GM03348 (cell line): ENCODE results near the gene NPAS3.

ENCODE experiments used
- DNase-seq: peaks from one replicate; pipeline ENCODE4 v3.0.0; 2012; ENCODE audit warnings: low spot score

Gene NPAS3

DNA sequence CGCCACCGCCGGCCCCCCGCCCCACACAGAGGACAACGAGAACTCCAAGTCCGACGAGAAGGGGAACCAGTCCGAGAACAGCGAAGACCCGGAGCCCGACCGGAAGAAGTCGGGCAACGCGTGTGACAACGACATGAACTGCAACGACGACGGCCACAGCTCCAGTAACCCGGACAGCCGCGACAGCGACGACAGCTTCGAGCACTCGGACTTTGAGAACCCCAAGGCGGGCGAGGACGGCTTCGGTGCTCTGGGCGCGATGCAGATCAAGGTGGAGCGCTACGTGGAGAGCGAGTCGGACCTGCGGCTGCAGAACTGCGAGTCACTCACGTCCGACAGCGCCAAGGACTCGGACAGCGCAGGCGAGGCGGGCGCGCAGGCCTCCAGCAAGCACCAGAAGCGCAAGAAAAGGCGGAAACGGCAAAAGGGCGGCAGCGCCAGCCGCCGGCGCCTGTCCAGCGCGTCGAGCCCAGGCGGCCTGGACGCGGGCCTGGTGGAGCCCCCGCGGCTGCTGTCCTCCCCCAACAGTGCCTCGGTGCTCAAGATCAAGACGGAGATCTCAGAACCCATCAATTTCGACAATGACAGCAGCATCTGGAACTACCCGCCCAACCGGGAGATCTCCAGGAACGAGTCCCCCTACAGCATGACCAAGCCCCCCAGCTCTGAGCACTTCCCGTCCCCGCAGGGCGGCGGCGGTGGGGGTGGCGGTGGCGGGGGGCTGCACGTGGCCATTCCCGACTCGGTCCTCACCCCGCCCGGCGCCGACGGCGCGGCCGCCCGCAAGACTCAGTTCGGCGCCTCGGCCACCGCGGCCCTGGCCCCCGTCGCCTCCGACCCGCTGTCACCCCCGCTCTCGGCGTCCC, 861.3 kb downstream of the NPAS3 start:
- DNase-seq: peak; percentile 16

DNA sequence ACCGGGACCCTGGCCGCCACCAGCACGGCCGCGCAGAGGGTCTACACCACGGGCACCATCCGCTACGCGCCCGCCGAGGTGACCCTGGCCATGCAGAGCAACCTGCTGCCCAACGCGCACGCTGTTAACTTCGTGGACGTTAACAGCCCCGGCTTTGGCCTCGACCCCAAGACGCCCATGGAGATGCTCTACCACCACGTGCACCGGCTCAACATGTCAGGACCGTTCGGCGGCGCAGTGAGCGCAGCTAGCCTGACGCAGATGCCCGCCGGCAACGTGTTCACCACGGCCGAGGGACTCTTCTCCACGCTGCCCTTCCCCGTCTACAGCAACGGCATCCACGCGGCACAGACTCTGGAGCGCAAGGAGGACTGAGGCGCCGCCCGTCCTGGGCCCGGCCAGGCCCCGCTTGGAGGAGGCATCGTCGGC, 862.1 kb downstream of the NPAS3 start:
- DNase-seq: no peak

DNA sequence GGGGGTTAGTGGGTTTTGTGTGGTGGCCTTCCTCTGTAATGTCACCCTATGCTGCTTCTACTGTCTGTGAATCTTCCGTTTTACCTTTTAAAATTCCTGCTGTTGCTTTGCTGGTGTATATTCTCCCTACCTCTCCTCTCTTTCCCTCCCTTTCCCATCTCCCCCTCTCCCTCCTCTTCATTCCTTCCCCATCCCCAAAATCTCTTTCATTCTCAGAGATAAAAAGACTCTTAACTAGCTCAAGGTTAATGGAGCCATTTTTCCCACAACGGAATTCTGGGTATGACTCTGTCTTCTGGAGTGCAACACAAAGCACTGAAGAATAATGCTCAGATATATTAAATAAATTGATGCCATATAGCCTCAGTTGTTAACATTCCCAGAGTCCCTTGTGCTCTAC, 864.1 kb downstream of the NPAS3 start:
- DNase-seq: no peak

DNA sequence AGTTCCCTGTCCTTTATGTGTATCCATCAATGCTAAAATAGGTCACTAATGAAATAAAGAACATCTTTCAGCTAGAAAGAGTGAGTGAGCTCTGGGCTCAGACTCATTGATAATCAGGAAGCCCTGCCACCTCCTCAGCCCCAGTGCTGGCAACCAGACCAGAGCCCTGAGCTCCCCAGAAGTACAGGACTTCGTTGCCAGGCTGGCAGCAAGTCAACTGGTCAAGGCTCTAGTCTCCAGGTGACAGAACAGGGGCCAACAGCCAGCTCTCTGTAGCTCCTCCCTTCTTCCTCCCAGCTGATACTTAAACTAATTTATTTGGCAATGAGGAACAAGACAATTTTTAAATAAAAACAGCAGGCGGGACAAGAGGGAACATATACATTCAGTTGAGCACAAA, 866.9 kb downstream of the NPAS3 start:
- no peak for DNase-seq

DNA sequence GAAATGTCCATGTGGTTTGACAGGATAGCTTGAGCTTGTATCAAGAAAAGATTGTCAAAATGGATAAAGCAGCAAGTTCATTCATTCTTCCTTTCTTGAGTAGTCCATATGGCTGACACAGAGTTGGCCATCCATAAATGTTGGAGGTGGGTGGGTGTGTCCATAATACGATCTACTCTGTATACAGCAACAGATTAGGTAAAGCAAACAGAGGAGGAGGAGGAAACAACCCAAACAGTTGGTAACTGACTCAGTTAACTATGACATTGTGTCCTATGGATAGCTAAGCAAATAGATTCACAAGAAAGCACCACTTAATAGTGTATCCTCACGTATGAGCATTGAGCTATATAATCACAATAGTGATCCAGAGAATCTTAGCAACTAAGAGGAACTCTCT, 868.2 kb downstream of the NPAS3 start:
- DNase-seq: no peak

DNA sequence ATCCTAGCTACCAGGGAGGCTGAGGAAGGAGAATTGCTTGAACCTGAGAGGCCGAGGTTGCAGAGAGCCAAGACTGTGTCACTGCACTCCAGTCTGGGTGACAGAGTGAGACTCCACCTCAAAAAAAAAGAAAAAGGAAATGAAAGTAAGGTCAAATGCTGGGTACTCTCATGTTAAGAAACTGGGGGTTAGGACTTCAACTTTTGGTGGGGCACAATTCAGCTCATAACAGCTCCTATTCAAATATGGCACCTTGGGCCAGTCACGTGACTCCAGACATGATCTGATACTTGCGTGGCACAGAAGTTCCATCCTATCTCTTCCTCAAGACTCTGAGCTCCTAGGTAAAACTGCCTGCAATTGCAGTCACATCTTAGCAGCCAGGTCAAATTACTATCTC, 869.5 kb downstream of the NPAS3 start:
- DNase-seq: no peak

DNA sequence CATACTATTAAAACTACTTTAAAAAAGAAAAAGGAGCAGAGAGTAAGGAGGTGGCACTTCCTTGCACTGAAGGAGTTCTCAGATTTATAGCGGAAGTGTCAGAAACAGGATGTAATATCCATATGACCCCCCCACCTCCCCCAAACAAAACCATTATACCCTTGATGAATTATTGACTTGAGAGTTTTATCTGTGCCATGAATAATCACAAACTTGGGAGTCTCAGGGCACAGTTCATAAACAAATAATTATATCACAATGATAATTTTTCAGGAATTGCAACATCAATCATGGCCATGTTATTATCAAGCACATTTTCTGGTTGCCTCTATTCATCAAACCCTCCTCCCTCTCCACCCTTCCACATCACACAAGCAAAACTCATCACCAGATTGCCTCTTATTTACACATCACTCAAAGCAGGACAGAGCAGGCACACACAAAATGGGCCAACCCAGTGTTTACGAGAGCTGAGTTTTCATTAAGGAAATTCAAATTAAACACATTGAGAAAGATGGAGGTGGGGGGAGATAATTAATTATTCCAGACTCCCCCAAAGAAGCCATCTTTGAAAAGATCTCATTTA, 870.8 kb downstream of the NPAS3 start:
- no peak for DNase-seq

DNA sequence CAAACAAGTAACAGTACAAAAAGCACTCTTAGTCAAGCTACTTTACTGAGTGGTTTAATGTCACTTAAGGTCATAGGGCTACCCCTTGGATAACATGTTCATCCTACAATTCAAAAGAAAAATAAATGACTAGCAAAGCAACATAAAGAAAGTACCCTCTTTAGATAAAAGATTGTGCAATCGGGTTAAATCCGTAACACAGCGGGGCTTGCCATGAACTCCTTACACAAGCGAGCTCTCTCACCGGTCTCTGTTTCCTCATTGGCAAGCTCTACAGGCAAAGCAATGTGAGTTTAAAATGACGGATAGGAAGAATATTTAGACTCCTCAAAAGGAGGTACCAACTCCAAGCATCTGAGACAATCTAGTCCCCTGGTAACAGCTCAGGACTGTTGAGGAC, 871.6 kb downstream of the NPAS3 start:
- DNase-seq: no peak

DNA sequence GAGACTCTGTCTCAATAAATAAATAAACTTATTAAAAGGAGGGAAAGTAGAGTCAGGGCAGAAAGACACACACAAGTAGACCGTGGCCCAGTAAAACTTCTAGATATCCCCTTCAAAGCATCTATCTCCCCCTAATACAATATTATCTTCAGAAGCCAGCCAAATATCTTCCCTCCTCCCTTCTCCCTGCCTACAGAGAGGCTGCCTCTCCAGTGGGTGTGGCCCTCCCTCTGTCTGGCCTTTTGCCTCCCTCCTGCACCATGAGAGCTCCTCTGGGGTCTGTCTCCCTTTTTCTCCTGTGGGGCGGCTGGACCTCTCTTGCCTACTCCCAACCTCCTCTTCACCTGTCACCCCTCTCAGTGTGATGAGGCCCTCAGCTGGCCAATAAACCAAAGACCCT, 873.0 kb downstream of the NPAS3 start:
- DNase-seq: no peak

DNA sequence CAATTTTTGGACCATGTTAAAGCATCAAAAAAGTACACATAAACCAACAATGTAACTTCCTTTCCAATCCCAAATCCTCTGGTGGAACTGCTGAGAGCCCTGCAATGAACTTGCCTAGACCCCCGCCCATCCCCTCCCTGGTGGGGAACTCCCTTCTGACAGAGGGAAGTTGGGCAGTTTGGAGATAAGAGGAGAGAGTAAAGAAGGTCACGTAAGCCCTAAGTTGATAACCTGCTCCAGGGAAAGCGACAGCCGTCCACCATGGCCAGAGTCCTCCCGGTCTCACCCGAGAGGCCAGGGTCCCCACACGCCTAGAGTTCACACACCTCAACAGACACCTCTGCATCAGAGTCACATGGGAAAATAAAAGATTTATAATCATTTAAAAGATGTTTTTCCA, 873.5 kb downstream of the NPAS3 start:
- no peak for DNase-seq

DNA sequence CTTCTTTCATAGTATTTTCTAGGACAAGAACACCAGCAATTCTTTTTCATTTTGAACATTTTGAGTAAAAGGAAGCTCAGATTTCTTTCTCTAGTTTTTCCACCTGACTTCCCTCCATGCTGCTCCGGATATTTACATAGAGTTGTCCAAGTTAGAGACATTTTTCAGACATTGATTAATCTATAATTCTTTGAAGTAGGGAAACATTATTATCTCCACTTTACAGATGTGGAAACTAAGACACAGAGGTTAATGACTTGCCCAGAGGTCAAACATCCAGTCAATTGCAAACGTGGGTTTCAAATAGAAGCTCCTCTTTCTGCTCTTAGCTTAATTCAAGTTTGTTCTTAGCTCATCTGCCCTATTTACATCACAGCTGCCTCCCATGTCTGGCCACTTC, 873.9 kb downstream of the NPAS3 start:
- DNase-seq: no peak

DNA sequence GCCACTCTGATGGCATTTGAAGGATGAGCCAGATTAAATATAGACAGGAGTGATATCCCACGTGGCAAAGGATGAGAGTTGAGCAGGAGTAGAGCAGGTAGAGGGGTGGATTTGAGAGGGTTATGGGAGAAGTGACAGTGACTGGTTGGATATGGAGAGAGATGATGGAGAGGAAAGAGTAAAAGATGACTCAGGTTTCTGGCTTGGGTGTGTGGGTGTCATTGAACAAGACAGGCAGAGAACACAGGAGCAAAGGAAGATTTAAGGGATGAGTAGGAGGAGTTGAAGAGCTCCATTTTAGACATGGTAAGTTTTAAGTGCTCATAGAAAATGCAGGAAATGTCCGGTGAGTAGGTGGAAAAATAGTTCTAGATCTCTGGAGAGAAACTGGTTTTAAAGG, 875.3 kb downstream of the NPAS3 start:
- DNase-seq: no peak

DNA sequence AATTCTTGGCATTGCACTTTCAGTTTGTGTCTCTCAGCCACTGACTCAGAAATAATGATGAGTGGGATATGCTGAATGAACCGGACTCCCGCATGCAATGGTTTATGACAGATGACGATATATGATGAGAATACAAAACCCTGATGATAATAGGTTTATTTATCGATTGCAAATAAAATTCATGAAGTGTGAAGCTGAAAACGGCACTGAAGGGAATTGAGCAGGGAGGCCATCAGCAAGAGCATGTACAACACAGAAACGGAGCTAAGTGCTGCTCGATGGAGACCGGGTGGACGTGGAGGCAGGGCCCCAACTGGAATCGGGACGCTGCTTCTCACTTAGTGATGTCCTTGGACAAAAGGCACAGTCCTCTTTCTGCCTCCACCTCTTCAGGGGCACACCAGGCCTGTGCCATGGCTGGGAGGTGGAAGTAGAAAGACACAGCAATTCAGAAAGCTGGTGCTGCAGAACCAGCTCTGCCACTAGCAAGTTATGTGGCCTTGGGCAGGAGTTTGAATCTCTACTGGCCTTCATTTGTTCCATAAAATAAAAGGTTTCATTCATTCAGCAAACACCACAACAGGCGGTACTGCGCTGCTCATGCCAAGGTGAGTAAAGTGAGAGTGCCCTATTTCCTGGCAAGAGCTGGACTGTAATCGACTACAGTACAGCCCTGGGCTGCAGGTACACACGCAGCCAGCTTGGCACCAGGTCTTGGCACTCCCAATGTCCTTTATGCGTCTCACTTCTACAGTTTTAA, 895.2 kb downstream of the NPAS3 start:
- DNase-seq: no peak

DNA sequence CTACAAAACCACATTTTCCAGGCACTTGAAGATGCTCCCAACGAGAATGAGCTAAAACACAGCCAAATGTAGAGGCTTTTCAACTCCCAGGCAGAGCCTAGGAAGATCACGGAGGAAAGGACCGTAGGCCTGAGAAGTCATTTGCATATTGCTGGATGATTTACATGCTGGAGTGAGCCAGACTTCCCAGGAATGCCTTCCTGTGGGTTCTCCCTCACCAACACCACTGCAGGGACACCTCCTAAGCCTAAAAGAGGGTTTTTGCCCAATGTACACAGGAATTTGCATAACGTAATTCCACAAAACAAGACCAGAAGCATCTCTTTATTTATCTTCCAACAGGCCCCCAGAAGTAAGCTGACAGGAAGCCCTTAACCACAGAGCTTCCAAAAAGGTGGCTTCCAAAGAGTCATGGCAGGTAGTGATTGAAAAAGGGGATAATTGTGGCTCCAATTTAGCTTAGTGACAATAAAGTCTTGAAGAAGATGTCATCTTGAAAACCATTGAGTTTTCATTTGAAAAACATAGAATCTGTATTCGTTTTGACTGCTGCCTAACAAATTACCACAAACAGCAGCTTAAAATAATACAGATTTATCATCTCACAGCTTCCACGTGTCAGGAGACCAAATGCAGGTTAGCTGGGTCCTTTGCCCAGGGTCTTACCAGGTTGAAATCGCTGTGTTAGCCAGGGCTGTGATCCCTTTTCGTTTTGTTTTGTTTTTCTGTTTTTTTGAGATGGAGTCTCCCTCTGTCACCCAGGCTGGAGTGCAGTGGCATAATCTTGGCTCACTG, 896.0 kb downstream of the NPAS3 start:
- DNase-seq: no peak

DNA sequence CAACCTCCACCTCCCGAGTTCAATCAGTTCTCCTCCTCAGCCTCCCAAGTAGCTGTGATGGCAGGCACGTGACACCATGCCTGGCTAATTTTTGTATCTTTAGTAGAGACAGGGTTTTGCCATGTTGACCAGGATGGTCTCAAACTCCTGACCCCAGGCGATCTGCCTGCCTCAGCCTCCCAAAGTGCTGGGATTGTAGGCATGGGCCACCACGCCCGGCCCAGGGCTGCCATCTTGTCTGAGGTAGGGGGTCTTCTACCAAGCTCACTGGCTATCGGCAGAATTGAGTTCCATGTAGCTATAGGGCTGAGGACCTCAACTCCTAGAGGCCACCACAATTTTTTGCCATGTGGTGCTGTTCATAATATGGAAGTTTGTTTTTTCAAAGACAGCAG, 896.6 kb downstream of the NPAS3 start:
- no peak for DNase-seq

DNA sequence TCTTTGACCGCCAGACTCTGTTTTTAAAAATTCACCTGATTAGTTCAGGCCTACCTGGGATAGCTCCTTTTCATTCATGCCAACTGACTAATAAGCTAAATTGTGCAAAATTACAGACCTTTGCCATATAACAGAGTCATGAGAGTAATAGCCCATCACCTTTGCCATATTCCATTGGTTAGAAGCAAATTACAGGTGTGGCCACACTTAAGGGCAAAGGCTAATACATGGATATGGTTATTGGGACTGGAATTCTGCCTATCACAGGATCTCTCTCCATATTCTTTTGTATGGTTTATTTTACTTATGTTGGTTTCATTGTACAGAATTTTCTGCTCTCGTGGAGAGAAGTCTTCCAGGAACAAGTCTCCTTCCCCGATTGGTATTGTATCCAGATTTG, 897.0 kb downstream of the NPAS3 start:
- DNase-seq: no peak

DNA sequence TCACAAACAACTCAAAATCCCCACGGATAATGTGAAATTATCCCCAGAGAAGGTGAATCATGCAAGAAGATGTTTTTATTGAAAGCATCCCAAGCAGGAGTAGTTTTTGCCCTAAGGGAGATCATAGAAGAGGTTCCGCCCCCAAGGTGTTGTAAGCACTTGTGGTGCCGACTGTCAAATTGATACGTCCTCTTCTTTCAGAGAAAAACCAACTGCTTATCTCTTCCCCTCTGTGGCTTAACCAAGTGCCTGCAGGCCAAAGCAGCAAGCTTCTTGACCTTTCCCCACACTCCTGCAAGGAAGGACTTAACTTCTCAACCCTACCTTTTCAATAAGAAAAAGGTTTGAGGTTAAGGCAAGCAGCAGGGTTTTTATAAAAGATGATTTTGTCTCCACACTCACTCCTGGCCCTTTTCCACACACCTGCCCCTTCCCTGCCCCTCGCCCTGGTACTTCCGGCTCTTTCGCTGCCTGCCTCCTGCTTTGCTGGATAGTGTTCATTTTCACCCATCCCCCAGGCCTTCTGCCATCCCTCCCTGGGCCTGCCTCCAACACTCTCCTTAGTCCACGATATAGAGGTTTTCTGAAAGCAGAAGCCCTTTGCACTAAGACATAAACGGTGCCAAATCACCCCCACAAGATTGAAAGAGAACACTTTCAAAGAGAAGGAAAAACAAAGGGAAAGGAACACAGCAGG, 897.7 kb downstream of the NPAS3 start:
- no peak for DNase-seq

DNA sequence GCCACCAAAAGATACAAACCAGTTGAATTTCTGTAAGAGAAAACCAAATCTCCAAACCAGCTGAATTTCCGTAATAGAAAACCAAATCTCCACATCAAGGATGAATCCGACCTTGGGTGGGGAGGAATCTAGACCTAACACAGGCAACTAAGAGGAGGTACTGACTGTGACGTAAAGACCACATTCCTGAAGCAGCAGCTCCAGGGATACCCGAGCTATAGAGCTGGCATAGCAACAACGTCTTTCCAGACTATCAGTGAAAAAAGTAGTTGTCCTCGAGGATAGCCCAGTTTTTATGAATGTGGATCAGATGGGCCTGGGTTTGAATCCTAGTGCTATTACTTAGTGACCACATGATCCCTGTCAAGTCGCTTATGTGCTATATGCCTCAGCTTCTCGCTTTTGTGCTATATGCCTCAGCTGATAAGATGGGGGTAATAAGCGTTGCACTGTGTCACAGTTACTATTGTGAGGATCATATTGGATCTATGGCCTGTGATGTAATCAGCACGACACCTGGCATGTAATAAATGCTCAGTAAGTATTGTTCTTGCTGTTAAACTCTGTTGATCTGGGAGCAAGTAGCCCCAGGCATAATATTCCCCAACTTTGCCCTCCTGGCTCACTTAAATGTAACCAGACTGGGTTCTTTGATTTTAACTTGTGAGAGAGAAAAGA, 898.4 kb downstream of the NPAS3 start:
- DNase-seq: no peak

DNA sequence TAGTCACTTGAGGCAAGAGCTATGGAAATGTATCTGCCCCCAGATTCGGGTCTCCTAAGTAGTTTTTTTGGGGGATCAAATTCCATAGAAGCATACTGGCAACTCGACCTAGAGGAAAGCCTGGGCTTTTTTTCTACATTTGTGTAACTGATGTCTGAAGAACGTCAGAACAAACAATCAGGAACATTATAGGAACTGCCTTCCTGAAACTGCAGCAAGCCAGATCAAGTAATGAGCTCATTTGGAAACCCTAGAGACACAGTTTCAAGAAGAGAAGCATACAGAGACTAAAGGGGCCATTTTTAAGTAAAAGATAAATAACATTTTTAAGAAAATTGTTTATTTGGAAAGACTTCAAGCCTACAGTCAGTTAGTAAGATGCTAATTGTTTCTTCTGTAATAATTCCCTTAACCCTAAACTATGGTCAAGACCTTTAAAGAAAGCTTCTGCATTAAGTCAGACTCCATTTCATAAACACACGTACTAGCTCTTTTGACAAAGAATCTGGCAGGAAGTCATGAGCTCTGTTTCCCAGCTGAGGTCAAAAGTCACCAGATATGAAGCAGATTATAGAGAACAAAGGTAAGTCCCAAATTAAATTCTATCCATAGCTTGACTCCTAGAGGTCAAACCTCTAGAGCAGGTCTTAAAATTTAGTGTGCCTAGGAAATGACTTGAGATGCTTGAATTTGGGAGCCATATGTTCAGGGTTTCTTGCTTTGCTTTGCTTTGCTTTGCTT, 899.4 kb downstream of the NPAS3 start:
- DNase-seq: no peak
